HL-60/S4 (cell line): Measurements from ENCODE around the gene MST1.

Experiments used
- in situ Hi-C: fragments of 300-500 bp; cut with MboI; formaldehyde crosslinking; loops from 2 replicates; pipeline ENCODE4 v1.14.3; 2022; ENCODE audit warnings: low sequenced_read_pairs

Gene MST1

DNA sequence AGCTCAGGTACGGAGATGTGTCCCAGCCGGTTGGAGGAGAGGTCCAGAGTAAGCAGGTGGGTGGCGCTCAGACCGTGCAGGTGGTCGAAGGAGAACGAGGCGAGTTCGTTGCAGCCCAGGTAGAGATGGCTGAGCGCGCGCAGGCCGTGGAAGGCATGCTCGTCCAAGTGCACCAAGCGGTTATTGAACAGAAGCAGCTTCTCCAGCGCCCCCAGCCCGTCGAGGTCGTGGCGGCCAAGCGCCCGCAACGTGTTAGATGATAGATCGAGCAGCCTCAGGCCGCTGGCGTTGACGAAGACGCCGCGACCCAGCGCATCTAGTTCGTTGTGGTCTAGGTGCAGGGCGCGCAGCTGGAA is 29.6 kb upstream of the MST1 start:
- in situ Hi-C loops, result no loop called here

DNA sequence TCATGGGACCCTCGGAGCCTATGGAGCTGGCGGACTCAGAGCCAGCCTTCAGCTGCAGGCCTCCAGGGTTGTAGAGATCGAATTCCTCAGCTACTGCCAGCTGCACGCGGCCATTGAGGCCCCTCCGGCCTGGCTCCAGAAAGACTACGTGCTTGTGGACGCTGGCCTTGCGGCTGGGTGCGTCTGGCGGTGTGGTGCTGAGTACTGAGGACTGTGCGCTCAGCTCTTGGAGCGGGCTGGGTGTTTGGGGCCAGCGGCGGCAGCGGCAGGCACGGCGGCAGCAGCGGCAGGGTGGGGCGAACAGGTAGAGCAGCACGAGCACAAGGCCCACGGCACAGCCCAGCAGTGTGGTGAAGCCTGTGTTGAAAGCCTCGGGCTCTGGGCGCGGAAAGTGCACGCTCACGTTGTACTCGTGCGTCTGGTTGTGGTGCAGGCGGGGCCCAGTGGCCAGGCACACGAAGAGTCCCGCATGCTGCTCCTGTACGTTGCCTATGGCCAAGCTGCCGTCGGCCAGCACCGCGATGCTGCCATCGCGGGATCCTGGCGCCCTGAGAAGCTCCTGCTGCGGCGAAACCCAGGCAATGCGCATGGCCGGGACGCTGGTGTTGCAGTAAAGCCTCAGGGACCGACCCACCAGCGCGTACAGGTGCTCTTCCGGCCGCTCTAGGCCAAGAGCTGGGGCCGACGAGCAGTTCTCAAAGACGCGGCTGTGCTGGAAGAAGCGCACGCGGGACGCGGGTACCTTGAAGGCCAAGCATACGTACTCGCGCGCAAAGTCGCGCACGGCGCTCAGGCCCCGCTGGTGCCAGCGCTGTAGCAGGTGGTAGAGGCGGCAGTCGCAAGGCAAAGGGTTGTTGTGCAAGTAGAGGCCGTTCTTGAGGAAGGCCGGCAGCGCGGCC is 28.9 kb upstream of the MST1 start:
- in situ Hi-C loops, result no loop called here

DNA sequence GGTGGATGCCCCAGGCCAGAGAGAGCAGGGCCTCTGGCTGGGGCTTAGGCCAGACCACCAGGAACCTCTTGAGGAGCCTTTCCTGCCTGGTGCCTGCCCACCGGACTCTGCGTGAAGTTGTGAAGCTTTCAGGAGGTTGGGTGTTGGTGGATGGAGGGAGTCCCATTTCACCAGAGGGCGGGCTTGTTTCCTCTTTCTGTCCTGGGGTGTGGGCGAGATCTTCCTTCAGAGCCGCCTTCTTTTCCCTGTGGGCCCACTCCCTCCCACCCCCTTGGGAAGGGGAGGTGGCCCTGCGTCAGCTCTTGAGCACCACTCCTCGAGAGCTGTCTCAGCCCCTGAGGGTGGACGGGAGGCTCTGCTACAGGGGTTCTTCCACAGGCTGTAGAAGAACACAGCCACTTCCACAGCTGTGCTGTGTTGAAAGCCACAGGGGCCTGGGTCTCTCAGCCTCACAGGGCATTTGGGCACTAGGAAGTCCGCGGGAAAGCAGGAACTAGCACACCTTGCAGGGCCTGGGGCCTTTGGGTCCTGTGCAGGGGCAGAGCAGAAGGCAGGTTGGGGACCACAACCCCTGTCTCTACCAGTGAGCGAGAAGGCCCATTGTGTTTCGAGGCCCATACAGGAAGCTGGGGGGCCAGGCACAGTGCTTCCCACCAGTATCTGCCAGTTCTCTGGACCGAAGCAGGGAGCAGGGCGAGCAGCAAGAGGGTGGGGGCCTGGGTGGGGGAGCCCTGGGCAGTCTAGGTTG is 28.1 kb upstream of the MST1 start:
- in situ Hi-C loops, result no loop called here

GRCh38 chr3:49716691-49717210 is 27.5 kb upstream of the MST1 start:
- in situ Hi-C loops, result no loop called here

GRCh38 chr3:49716169-49716568 is 26.9 kb upstream of the MST1 start:
- in situ Hi-C loops, result no loop called here

DNA sequence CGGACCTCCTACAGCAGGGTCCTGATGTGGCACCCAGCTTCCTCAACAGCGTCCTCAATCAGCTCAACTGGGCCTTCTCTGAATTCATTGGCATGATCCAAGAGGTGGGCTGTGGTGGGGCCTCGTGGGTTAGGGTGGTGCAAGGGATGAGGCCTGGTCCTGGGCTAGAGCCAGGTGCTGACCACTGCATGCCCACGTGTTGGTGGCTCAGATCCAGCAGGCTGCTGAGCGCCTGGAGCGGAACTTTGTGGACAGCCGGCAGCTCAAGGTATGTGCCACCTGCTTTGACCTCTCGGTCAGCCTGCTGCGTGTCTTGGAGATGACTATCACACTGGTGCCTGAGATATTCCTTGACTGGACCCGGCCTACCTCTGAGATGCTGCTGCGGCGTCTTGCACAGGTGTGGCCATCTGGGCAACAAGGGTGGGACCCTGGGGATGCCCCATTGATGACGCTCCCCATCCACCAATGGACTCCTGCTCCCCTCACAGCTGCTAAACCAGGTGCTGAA is 26.4 kb upstream of the MST1 start:
- in situ Hi-C loops, result no loop called here

GRCh38 chr3:49714728-49715550 is 25.7 kb upstream of the MST1 start:
- in situ Hi-C loops, result no loop called here

- in situ Hi-C loops, result no loop called here
These were observed 24.2 kb upstream of the MST1 start for GRCh38 chr3:49713336-49714105.

- in situ Hi-C loops, result no loop called here
These were observed 23.5 kb upstream of the MST1 start for GRCh38 chr3:49712631-49713317.

DNA sequence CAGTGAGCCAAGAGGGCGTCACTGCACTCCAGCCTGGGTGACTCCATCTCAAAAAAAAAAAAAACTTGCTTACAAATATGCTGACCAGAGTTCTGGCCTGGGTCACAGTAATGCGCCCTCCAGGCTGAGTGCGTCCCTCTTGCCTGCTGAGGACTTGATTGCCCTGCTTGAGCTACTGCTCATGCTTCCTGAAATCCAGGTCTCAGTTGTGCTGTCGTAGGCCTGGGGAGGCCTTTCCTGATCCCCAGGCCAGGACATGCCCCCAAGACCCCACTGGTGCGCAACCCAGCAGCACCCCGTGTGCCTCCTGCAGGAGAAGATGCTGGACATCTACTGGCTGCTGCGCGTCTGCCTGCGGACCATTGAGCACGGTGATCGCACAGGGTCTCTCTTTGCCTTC is 22.9 kb upstream of the MST1 start:
- in situ Hi-C loops, result no loop called here

DNA sequence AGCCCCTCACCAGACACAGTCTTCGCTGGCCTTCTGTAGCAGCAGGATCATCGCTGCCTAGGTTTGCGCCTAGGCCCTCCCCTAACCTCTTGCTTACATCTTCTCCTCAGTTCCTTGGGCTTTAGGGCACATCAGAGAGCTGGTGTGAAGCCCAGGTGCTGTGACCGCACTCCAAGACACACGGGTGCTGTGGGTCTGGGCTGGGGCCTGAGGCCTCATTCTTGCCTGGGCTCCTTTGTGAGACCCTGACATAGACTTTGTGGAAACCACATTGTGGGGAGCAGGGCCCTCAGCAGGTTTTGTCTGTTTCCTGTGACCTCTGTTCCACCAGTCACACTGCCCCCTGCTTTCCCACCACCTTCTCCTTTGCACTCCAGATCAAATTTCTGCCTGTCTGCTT is 22.2 kb upstream of the MST1 start:
- in situ Hi-C loops, result no loop called here

DNA sequence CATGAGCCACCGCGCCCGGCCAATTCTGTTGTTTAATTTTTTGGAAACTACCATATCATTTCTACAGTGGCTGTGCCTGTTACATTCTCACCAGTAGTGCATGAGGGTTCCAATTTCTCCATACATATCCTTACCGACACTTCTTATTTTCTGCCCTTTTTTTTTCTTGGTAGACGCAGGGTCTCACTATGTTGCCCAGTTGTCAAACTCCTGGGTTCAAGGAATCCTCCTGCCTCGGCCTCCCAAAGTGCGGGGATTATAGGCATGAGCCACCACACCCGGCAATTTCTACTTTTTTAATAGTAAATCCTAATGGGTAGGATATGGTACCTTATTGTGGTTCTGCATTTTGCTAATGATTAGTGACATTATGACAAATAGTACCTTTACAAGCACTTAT is 20.6 kb upstream of the MST1 start:
- in situ Hi-C loops, result no loop called here

GRCh38 chr3:49707113-49707480 is 17.8 kb upstream of the MST1 start:
- in situ Hi-C loops, result no loop called here

DNA sequence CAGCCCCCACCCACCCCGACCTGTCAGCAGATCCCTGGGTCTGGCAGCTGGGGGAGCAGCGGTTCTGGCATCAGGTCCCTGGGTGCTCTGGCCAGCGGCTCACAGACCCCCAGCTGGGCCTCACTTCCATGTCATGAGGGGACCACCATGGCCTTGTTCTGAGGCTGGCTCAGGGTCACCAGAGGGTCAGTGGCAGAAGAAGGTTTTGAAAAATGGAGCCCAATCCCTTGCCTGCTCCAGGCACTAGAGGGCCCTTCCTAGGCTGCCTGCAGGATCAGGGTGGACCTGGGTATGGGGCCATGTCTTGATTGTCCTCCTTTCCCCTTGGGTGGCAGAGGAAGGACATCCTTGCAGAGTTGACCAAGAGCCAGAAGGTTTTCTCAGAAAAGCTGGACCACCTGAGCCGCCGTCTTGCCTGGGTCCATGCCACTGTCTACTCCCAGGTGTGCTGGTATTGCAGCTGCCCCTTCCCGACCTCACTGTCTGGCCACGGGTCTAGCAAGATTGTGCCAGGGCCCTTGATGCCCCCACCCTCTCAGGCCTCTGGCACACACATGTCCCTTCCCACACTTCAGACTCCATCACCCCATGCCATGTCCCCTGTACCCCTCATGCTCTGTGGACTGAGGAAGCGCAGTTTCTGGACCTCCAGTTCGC is 17.3 kb upstream of the MST1 start:
- in situ Hi-C loops, result no loop called here

DNA sequence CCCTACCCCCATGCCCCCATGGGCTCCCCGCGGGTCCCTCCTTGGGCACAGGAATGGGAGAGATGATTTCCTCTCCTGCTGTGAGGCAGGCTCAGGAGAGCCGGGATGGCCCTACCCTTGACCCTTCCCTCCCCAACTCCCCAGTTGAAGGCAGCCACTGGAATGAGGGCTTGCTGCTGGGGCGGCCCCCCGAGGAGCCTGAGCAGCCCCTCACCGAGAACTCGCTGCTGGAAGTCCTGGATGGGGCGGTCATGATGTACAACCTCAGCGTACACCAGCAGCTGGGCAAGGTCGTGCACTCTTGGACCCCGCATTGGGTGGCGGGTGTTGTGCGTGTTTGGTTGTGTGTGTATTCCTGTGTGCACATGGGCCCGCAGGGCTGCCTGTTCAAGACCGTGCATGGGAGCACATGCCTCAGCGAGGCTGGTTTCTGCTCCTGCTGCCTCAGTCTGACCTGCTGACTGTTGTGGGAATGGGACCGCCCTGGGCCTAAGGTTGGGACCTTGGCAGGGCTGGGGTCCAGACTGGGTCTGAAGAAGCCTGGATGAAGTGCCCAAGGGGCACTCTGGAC is 16.2 kb upstream of the MST1 start:
- in situ Hi-C loops, result no loop called here

DNA sequence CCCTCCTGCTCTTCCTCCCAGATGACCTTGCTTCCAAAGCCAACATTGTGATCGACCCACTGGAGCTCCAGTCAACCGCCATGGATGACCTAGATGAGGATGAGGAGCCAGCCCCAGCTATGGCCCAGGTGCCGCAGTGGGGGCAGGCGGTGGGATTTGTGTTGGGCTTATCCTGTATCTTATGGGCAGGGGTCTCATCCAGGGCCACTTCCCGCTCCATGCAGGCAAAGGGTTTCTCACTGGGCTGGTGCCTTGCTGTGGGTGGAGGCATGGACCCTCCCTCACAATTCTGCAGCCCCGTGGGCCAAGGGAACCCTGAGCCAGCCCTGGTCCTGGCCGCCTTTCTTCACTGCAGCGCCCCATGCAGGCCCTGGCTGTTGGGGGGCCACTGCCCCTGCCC is 15.4 kb upstream of the MST1 start:
- in situ Hi-C loops, result no loop called here

- in situ Hi-C loops, result no loop called here
These were observed 14.7 kb upstream of the MST1 start for GRCh38 chr3:49703956-49704355.

DNA sequence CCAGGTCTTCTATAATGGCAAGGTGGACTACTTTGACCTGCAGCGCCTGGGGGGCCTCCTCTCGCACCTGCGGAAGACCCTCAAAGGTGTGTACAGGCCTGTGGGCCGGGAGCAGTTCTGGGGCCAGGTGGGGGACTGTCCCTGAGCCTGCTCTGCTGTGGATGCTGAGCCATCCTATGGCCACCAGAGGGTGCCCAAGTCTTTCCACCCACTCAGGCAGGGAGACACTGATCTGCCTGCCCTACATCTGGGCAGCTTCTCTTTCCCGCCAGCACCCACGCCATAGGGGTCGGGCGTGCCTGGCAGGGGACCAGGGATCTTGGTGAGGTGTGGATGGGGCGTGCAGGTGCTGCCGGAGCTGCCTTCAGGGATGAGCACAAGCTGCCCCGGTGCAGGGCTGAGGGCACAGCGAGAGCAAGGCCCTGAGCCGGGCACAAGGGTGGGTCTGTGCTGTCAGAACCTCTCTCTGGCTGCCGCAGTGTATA is 14.2 kb upstream of the MST1 start:
- in situ Hi-C loops, result no loop called here

DNA sequence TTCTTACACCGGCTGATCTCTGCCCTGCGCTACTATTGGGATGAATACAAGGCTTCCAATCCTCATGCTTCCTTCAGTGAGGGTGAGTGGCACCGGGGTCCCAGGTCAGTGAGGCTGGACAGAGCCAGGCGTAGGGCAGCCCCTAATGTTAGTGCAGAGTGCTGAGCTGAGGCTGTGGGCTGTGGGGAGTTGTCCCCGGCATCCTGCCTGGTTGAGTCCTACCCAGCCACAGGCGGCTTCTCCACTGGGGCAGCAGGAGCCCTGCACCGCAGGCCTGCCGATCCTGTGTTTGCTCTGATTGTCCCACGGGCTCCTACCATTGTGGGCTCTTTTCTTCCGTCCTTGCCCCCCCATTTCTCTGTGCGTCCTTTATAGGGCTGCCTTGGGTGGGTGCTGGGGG is 13.4 kb upstream of the MST1 start:
- in situ Hi-C loops, result no loop called here
